HG03139 (cell line): Measurements from ENCODE around the gene CHPF.

Source experiments
- ATAC-seq: cut with Tn5 transposase; IDR thresholded peaks from one replicate; pipeline ENCODE4 v1.9.1; 2021; ENCODE audit not compliant: unreplicated experiment

The CHPF gene

GRCh38 chr2:219543596-219544358 is at the start of gene CHPF, which contains the start of gene TMEM198:
Gene CHPF, minus strand, starts transcription at chr2:219543809. Its CDS starts 271 bp downstream, at chr2:219543538.
Gene TMEM198, plus strand, starts transcription at chr2:219544028. Its CDS starts 700 bp downstream, at chr2:219544728.
- ATAC-seq, result peak; percentile 68

DNA sequence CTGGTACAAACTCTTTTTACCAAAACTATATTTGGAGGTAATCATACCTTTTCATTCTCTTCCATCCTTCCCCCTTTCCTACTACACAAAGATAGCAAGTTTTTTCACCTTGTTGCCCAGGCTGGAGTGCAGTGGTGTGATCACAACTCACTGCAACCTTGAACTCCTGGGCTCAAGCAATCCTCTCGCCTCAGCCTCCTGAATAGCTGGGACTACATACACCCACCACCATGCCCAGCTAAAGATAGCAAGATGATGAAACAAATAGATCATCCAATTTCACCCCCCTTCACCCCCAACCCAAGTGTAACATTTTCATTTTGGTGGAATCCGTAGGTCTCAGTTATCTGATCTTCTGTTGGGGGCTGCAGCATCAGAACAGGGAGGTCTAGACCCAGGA is 49.5 kb upstream of the CHPF start:
- ATAC-seq, result no peak

DNA sequence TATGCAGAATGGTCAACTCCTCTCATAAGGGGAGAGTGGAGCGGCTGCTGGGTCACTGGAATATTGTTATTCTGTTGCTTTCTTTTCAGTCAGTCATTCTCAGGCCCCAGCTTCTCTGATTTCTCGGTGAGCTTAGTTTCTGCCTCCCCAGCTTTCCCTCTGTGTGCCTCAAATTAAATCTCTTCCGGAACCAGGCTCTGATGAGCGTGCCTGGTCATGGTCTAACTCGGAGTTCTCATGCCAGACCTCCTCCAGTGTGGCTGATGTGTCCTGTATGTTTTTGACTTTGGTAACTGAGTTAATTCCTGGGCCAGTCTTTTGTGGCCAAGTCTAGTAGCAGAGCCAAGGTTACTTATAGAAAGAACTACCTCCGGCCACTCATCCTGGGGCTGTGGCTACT is 49.1 kb upstream of the CHPF start:
- ATAC-seq, result no peak

GRCh38 chr2:219591091-219591490 is 47.5 kb upstream of the CHPF start:
- no peak for ATAC-seq

- ATAC-seq, result no peak
Measured at GRCh38 chr2:219581346-219581745, 37.7 kb upstream of the CHPF start.

DNA sequence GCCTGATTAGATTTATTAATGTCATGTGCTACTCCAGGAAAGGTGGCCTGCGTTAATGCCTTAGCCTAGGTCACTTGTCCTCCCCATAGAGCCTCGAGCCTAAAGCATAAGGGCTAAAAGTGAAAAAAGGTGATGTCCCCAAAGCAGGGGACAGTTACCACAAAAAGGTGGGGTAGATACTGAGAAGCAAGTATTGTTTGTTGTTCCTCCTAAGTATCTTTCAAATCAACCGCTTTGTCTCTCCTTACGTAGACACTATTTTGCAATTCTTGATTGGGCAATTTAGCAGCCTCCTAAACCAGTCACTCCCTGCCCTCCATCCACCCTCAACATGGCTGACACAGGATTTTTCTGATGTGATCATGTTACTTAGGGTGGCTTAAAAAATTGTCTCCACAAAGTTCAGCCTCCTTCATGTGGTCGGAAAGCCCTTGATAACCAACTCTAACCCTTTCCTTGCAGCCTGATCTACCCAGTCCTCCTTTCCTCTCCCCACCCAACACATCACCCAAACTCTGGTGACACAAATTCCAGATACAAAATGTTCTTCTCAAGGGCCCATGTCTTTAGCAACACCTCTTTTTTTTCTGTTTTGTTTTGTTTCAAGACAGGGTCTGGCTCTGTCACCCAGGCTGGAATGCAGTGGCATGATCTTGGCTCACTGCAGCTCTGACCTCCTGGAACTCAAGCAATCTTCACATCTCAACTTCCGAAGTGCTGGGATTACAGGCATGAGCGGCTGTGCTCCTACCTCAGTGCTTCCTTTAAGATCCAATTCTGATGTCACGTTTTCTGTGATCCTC is 35.4 kb upstream of the CHPF start:
- ATAC-seq, result no peak

DNA sequence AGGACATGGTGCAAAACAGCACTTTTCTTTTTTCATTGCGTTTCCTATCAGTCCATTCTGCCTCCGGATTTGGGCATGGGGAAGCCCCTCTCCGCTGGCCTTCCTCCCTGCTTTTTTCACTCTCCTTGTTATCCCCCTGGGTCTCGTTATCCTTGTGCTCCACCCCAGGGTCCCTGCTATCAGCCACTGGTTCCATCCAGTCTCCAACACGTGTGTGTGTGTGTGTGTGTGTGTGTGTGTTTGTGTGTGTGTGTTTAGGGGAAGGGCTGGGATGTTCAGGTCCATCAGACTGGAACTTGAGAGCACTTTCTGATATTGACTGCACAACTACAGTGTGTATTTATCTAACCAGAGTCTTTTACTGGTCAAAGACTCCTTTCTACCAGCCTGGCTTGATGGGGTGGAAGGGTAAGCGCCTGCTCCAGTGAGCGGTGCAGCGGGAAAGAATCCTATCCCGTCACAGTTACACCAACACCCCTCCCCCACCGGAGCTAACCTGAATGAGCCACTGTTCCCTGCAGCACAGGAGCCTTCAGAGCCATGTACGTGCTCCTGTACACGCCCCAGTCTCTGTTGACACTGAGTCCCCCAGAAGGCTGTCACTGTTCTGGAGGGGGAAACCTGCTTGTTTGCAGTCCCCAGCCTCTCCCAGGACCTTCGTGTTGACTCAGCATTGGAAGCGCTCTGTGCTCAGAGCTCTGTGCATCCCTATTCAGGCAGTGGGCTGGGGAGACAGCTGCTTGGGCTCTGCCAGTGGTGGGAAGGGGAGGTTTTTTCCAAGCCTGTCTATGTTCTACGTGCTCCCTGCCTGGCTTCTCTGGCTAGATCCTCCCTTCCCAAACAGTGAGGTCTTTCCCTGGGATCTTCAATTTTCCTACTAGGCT is 33.1 kb upstream of the CHPF start:
- no peak for ATAC-seq

- ATAC-seq, result no peak
Measured at GRCh38 chr2:219575566-219576504, 32.2 kb upstream of the CHPF start.

DNA sequence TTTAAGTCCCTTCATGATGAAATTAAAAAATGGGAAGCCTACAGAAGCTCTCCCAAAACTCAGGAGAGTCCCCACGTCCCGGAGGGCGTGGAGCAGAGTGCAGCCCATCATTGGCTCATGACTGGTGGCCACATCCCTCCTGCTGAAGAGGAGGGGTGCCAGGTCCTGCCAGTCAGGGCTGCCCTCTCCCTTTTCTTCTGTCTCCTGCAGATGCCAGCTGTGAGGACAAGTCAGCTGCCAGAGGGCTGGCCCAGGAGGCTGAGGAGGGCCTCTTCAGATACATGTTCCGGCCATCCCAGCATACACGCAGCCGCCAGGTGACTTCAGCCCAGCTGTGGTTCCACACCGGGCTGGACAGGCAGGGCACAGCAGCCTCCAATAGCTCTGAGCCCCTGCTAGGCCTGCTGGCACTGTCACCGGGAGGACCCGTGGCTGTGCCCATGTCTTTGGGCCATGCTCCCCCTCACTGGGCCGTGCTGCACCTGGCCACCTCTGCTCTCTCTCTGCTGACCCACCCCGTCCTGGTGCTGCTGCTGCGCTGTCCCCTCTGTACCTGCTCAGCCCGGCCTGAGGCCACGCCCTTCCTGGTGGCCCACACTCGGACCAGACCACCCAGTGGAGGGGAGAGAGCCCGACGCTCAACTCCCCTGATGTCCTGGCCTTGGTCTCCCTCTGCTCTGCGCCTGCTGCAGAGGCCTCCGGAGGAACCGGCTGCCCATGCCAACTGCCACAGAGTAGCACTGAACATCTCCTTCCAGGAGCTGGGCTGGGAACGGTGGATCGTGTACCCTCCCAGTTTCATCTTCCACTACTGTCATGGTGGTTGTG is 31.1 kb upstream of the CHPF start:
- no peak for ATAC-seq

DNA sequence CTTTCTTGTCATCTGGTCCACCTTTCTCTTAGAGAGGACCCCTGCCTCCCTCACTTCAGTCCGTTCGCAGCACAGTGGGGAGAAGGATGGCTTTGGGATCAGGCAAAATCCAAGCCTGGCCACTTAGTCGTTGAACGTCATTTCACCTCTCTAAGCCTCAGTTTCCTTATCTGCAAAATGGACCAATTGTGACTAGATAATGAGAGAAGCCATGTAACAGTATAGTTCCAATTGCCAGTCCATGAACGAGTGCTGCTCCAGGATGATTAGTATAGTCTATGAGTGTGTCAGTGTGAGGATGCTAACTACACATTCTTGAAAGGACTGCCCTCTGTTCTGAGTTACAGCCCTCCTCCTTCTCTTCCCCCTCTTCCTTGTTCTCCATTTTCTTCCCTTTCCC is 29.6 kb upstream of the CHPF start:
- no peak for ATAC-seq

GRCh38 chr2:219572237-219573001 is 28.8 kb upstream of the CHPF start, which contains the start of gene INHA:
Gene INHA, plus strand, starts transcription at chr2:219572310. Its CDS starts 65 bp downstream, at chr2:219572375.
- ATAC-seq, result no peak

DNA sequence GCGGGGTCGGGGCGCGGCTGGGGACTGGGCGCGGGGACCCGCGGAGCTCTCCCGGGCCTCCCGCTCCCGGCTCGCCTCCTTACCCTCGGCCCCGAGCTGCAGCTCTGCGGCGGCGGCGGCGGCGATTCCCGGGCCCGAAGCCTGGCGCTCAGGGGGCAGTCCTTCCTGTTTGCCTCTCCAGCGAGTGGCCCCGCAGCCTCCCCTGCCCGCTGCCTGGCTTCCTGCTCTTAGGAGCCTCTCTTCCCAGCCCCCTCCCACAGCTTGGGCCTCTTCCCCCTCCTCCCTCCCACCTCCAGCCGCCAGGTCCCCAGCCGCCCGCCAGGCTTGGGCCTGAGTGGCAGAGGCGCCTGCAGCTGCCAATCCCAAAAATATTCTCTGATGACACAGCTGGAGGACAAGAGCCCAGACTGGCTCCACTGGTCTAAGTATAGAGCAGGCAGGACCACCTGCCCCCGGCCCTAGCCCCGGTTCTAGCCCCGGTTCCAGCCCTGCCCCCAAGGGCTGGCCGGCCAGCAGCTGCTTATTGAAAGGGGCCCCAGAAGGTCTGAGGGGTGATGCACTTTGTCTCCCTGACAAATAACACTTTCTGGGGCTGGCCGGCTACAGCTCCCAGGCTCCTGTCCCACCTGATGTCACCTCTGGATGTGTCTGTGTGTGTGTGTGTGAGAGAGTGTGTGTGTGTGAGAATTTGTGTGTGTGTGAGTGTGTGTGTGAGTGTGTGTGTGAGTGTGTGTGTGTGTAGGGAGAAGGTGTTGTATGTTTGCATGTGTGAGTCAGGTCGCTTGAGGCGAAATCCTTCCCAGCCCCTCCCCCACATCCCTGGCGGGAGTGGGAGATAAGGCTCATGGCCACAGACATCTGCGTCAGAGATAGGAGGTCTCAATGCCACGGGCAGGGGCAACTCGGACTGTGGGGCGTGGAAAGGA is 28.0 kb upstream of the CHPF start, which contains the start of gene OBSL1:
Gene OBSL1 (minus strand): TSS at position 229 of the 926 bp plus-strand sequence. CDS start 307 bp downstream, outside the sequence.
- ATAC-seq, result no peak

GRCh38 chr2:219570924-219571310 is 27.3 kb upstream of the CHPF start:
- no peak for ATAC-seq

- ATAC-seq, result no peak
Measured at GRCh38 chr2:219570194-219570923, 26.8 kb upstream of the CHPF start.

GRCh38 chr2:219569635-219570034 is 26.0 kb upstream of the CHPF start:
- ATAC-seq, result no peak

DNA sequence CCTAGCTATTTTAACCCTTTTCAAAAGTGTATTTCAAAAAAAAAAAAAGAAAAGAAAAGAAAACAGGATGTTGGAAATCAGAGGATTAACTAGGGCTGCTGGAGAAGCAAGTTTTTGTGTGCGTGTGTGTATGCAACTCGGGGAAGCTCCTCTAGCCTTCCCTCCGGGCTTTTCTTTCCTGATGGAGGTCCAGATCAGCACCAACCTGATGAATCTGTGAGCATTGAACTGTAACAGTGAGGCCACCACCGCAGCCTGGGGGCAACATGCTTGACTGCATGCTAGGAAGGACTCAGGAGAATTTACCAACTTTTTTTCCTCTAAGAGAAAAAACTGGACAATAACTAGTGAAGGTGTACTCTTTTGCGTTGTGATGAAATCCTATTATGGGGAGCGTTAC is 25.4 kb upstream of the CHPF start:
- ATAC-seq, result no peak
